Central memory CD4-positive, alpha-beta T cell (primary cell): ENCODE measurements around the gene DNAJB5.
"Not testable (repeated sequence)": the region's sequence is repeated elsewhere in the genome, so short reads cannot be mapped to it uniquely, and the experiment has no call there.

Experiments
- DNase-seq: peaks from one replicate; pipeline ENCODE4 v3.0.0; 2022
- total RNA-seq, 3 experiments: gene quantifications; one replicate each; lab custom pipeline; 2026; lab: John Stamatoyannopoulos, UW

The DNAJB5 gene
- total RNA-seq, result 1.5 to 10.7 (median 2.3) reads per million in 3 experiments

GRCh38 chr9:34989003-34989945 is at the start of gene DNAJB5:
TSS of gene DNAJB5 (plus strand) at chr9:34989745. CDS start at chr9:34990631, 886 bp downstream.
- DNase-seq, result peak; percentile 98

GRCh38 chr9:34939989-34940388 is 49.6 kb upstream of the DNAJB5 start:
- not testable (repeated sequence) for DNase-seq

GRCh38 chr9:34948451-34948850 is 41.1 kb upstream of the DNAJB5 start:
- no peak for DNase-seq

- DNase-seq, result no peak
Observed at GRCh38 chr9:34954225-34954624, 35.3 kb upstream of the DNAJB5 start.

GRCh38 chr9:34956066-34956465 is 33.5 kb upstream of the DNAJB5 start:
- not testable (repeated sequence) for DNase-seq

GRCh38 chr9:34956648-34957047 is 32.9 kb upstream of the DNAJB5 start:
- no peak for DNase-seq

- DNase-seq, result peak; percentile 1
Observed at GRCh38 chr9:34957492-34958410, 31.8 kb upstream of the DNAJB5 start, which contains the start of gene PHF24. TSS of gene PHF24 (plus strand) at chr9:34958285. CDS start at chr9:34971299, 13,014 bp downstream.

GRCh38 chr9:34958411-34958982 is 31.0 kb upstream of the DNAJB5 start:
- DNase-seq, result no peak

GRCh38 chr9:34959461-34959860 is 30.1 kb upstream of the DNAJB5 start:
- DNase-seq, result no peak

- DNase-seq, result no peak
Observed at GRCh38 chr9:34961574-34962490, 27.7 kb upstream of the DNAJB5 start.

- no peak for DNase-seq
Observed at GRCh38 chr9:34962546-34962945, 27.0 kb upstream of the DNAJB5 start.

- no peak for DNase-seq
Observed at GRCh38 chr9:34963552-34963951, 26.0 kb upstream of the DNAJB5 start.

GRCh38 chr9:34964458-34964857 is 25.1 kb upstream of the DNAJB5 start:
- no peak for DNase-seq

GRCh38 chr9:34971146-34971811 is 18.3 kb upstream of the DNAJB5 start:
- no peak for DNase-seq

- DNase-seq, result no peak
Observed at GRCh38 chr9:34974664-34975063, 14.9 kb upstream of the DNAJB5 start.

- no peak for DNase-seq
Observed at GRCh38 chr9:34976441-34976840, 13.1 kb upstream of the DNAJB5 start.

GRCh38 chr9:34976992-34977391 is 12.6 kb upstream of the DNAJB5 start:
- no peak for DNase-seq

- no peak for DNase-seq
Observed at GRCh38 chr9:34980181-34980761, 9.3 kb upstream of the DNAJB5 start.

GRCh38 chr9:34982361-34982760 is 7.2 kb upstream of the DNAJB5 start:
- DNase-seq, result no peak

- peak; percentile 25 for DNase-seq
Observed at GRCh38 chr9:34983209-34983608, 6.3 kb upstream of the DNAJB5 start.

- DNase-seq, result no peak
Observed at GRCh38 chr9:34984049-34984448, 5.5 kb upstream of the DNAJB5 start.
